PC-9 (cell line): ENCODE data around the gene OAF. TPM values are rescaled to one million over a fixed set of nuclear protein-coding genes. Genes with fewer than 3 reads are reported as not detected.

Source experiments
- BruUV-seq: library from RNA; stranded (reverse); fragments of 400-500 nt; replicated peaks from 2 replicates; lab custom pipeline; 2021; lab: Mats Ljungman, UMichigan
- CTCF ChIA-PET: fragments of 300-600 bp; sonication (Branson Sonifier 250); formaldehyde crosslinking; loops from one replicate; lab custom pipeline; 2022; ENCODE audit warnings: antibody characterized with exemption; lab: Charles Lee
- POLR2A ChIA-PET: fragments of 300-600 bp; sonication (Branson Sonifier 250); formaldehyde crosslinking; loops from one replicate; lab custom pipeline; 2022; ENCODE audit warnings: antibody characterized with exemption; ENCODE audit not compliant: unreplicated experiment; lab: Charles Lee
- DNase-seq, 2 experiments: peaks; one replicate each; pipeline versions ENCODE4 v3.0.0 to v3.0.0-alpha.2; 2015 to 2022; ENCODE audit warnings: mixed read lengths in 1 of 2
- H2AFZ ChIP-seq: fragments of 200-600 bp; sonication (generic); 2 replicates; pipeline ENCODE4 v1.8.1; 2017; ENCODE audit warnings: antibody characterized with exemption
- H3F3A ChIP-seq: fragments of 200-600 bp; sonication (generic); 2 replicates; pipeline ENCODE4 v1.8.1; 2017; ENCODE audit warnings: antibody characterized with exemption, mild to moderate bottlenecking, low read depth; ENCODE audit not compliant: insufficient read depth
- H3K27ac ChIP-seq: fragments of 200-600 bp; sonication (generic); 2 replicates; pipeline ENCODE4 v1.6.1; 2016; ENCODE audit warnings: mixed run types
- H3K27me3 ChIP-seq: fragments of 200-600 bp; sonication (generic); 2 replicates; pipeline ENCODE4 v1.6.1; 2016; ENCODE audit warnings: low read depth, mixed run types; ENCODE audit not compliant: insufficient read depth
- H3K36me3 ChIP-seq: fragments of 200-600 bp; sonication (generic); 2 replicates; pipeline ENCODE4 v1.6.1; 2016; ENCODE audit warnings: low read depth, mixed run types
- H3K4me1 ChIP-seq: fragments of 200-600 bp; sonication (generic); replicated peaks from 2 replicates; pipeline ENCODE4 v1.6.1; 2016; ENCODE audit warnings: mixed run types; ENCODE audit not compliant: insufficient read depth
- H3K4me2 ChIP-seq: fragments of 200-600 bp; sonication (generic); 2 replicates; pipeline ENCODE4 v1.6.1; 2017; ENCODE audit warnings: mixed run types
- H3K4me3 ChIP-seq: fragments of 200-600 bp; sonication (generic); 2 replicates; pipeline ENCODE4 v1.6.1; 2016; ENCODE audit warnings: mixed run types
- H3K79me2 ChIP-seq: fragments of 200-600 bp; sonication (generic); 2 replicates; pipeline ENCODE4 v1.6.1; 2017; ENCODE audit warnings: low read depth, mixed run types
- H3K9me2 ChIP-seq: fragments of 200-600 bp; sonication (generic); 2 replicates; pipeline ENCODE4 v1.8.1; 2017; ENCODE audit warnings: mild to moderate bottlenecking; ENCODE audit not compliant: insufficient read depth
- H3K9me3 ChIP-seq: fragments of 200-600 bp; sonication (generic); 2 replicates; pipeline ENCODE4 v1.8.1; 2016; ENCODE audit warnings: low read depth; ENCODE audit not compliant: insufficient read depth
- H4K20me1 ChIP-seq: fragments of 200-600 bp; sonication (generic); 2 replicates; pipeline ENCODE4 v1.8.1; 2017; ENCODE audit not compliant: insufficient read depth
- CTCF ChIP-seq: fragments of 200-600 bp; sonication (generic); conservative IDR thresholded peaks from 2 replicates; pipeline ENCODE4 v1.6.1; 2017; ENCODE audit warnings: mixed run types, antibody characterized with exemption, mild to moderate bottlenecking, moderate library complexity
- EZH2 ChIP-seq: fragments of 200-600 bp; sonication (generic); IDR thresholded peaks from 2 replicates; pipeline ENCODE4 v1.8.0; 2017; ENCODE audit warnings: antibody characterized with exemption, low read depth
- intact Hi-C: fragments of 100-400 bp; cut with micrococcal nuclease; formaldehyde crosslinking; loops from one replicate; pipeline ENCODE4 v1.10.0; 2022; ENCODE audit not compliant: unreplicated experiment
- total RNA-seq: library from RNA; stranded (reverse); gene quantifications from 2 replicates; pipeline ENCODE4 v1.2.3, GENCODE V29; 2021

OAF gene
- total RNA-seq, 1 experiment from 2014 or later, result 45.6 TPM

GRCh38 chr11:120173019-120173705 lies 37.7 kb upstream of the OAF start:
- no peak for TF ChIP-seq CTCF
- no peak for TF ChIP-seq EZH2
- CTCF ChIA-PET, result no interaction called here
- POLR2A ChIA-PET, result no interaction called here

GRCh38 chr11:120173807-120174206 lies 37.0 kb upstream of the OAF start:
- Histone ChIP-seq H2AFZ (no peak overlapping the region), H3K27ac (no peak overlapping the region), H3K27me3 (peaks cover 21% of the 10 kb centered on the region), H3K9me3 (no peaks in the 10 kb centered on the region), H3K9me2 (no peaks in the 10 kb centered on the region), H3K4me3 (no peak overlapping the region), H3K36me3 (no peaks in the 10 kb centered on the region), H3K79me2 (no peaks in the 10 kb centered on the region), H4K20me1 (no peaks in the 10 kb centered on the region), H3F3A (no peaks in the 10 kb centered on the region), H3K4me1 (no peaks in the 10 kb centered on the region), H3K4me2 (no peak overlapping the region)
- POLR2A ChIA-PET, result no interaction called here
- CTCF ChIA-PET, result no interaction called here
- intact Hi-C loops, result loop anchor here (5.0 kb wide), 2 partner anchors 38 to 338 kb away; partner anchors contain the start of genes GRIK4 and OAF
- BruUV-seq, result no TSS peak
- no peak for DNase-seq
- TF ChIP-seq CTCF (no peak), EZH2 (no peak)

More at GRCh38 chr11:120173019-120173705, 37.7 kb upstream of the OAF start:
- H3K36me3 ChIP-seq, result no peaks in the 10 kb centered on the region
- no peak overlapping the region for H3K27ac ChIP-seq
- intact Hi-C loops, result loop anchor here (5.0 kb wide), 2 partner anchors 39 to 339 kb away; partner anchors contain the start of genes GRIK4 and OAF
- H3K4me2 ChIP-seq, result no peak overlapping the region
- no peaks in the 10 kb centered on the region for H4K20me1 ChIP-seq
- no TSS peak for BruUV-seq
- H3K9me3 ChIP-seq, result no peaks in the 10 kb centered on the region
- no peaks in the 10 kb centered on the region for H3K4me1 ChIP-seq
- H3K9me2 ChIP-seq, result no peaks in the 10 kb centered on the region
- no peak for DNase-seq
- H3F3A ChIP-seq, result no peaks in the 10 kb centered on the region
- H3K79me2 ChIP-seq, result no peaks in the 10 kb centered on the region
- no peak overlapping the region for H2AFZ ChIP-seq
- H3K27me3 ChIP-seq, result peaks cover 21% of the 10 kb centered on the region
- no peak overlapping the region for H3K4me3 ChIP-seq

GRCh38 chr11:120174866-120175265 lies 36.0 kb upstream of the OAF start:
- H4K20me1 ChIP-seq, result no peaks in the 10 kb centered on the region
- H3K79me2 ChIP-seq, result no peaks in the 10 kb centered on the region
- no peak for DNase-seq
- no peak overlapping the region for H3K27ac ChIP-seq
- ChIA-PET CTCF (no interaction called here), POLR2A (no interaction called here)
- no peak overlapping the region for H3K4me2 ChIP-seq
- no peaks in the 10 kb centered on the region for H3K9me3 ChIP-seq
- no peaks in the 10 kb centered on the region for H3K4me1 ChIP-seq
- H2AFZ ChIP-seq, result no peak overlapping the region
- BruUV-seq, result no TSS peak
- no peak overlapping the region for H3K4me3 ChIP-seq
- no peaks in the 10 kb centered on the region for H3K36me3 ChIP-seq
- peaks cover 21% of the 10 kb centered on the region for H3K27me3 ChIP-seq
- TF ChIP-seq EZH2 (no peak), CTCF (no peak)
- no peaks in the 10 kb centered on the region for H3F3A ChIP-seq
- intact Hi-C loops, result loop anchor here (5.0 kb wide), 2 partner anchors 37 to 337 kb away; partner anchors contain the start of genes GRIK4 and OAF
- no peaks in the 10 kb centered on the region for H3K9me2 ChIP-seq
